OCI-LY7 (cell line): ENCODE data around the gene CXCL9.

Experiments
- EZH2phosphoT487 ChIP-seq: fragments of 200-600 bp; sonication (generic); IDR thresholded peaks from 2 replicates; pipeline ENCODE4 v1.6.1; 2018; ENCODE audit warnings: low read depth, borderline replicate concordance, mild to moderate bottlenecking, mixed run types, antibody characterized with exemption, low read length, moderate library complexity, mixed read lengths
- TF ChIP-seq, protein P1 (sequence below): fragments of 200-600 bp; sonication (generic); conservative IDR thresholded peaks from 2 replicates; pipeline ENCODE4 v1.5.1; 2014; ENCODE audit warnings: mild to moderate bottlenecking, antibody characterized with exemption, low read length, moderate library complexity, mixed read lengths

- TF ChIP-seq, protein P1, sequence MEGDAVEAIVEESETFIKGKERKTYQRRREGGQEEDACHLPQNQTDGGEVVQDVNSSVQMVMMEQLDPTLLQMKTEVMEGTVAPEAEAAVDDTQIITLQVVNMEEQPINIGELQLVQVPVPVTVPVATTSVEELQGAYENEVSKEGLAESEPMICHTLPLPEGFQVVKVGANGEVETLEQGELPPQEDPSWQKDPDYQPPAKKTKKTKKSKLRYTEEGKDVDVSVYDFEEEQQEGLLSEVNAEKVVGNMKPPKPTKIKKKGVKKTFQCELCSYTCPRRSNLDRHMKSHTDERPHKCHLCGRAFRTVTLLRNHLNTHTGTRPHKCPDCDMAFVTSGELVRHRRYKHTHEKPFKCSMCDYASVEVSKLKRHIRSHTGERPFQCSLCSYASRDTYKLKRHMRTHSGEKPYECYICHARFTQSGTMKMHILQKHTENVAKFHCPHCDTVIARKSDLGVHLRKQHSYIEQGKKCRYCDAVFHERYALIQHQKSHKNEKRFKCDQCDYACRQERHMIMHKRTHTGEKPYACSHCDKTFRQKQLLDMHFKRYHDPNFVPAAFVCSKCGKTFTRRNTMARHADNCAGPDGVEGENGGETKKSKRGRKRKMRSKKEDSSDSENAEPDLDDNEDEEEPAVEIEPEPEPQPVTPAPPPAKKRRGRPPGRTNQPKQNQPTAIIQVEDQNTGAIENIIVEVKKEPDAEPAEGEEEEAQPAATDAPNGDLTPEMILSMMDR = no peak
- TF ChIP-seq EZH2phosphoT487 = no peak
Observed at GRCh38 chr4:76035141-76035540, 27.8 kb upstream of the CXCL9 start.
